Kidney (tissue), 14 donors: ENCODE data around the gene OR13A1. TPM values are rescaled to one million over a fixed set of nuclear protein-coding genes. Genes with fewer than 3 reads are reported as not detected.

Experiments
- DNase-seq, 5 donors: peaks; one replicate each; pipeline ENCODE4 v3.0.0-alpha.2; 2013 to 2020
- FAIRE-seq: peaks from 2 replicates; lab custom pipeline; 2012; peaks lifted over from hg19 to GRCh38; lab: Jason Lieb, UNC
- H3K27ac ChIP-seq, 2 donors: one replicate each; pipeline ENCODE4 v1.7.0; 2013; ENCODE audit warnings: low read depth in 2 of 2, low read length in 2 of 2, inconsistent platforms in 1 of 2
- H3K27me3 ChIP-seq: one replicate; pipeline ENCODE4 v1.7.1; 2013; ENCODE audit warnings: low read length, inconsistent platforms; ENCODE audit not compliant: control insufficient read depth, insufficient read depth
- H3K36me3 ChIP-seq, 3 donors: one replicate each; pipeline versions ENCODE4 v1.7.0 to v1.7.1; 2013; ENCODE audit warnings: low read length in 3 of 3, control low read depth in 1 of 3, inconsistent platforms in 1 of 3; ENCODE audit not compliant: insufficient read depth in 3 of 3, control insufficient read depth in 2 of 3
- H3K4me1 ChIP-seq, 3 donors: one replicate each; pipeline versions ENCODE4 v1.7.0 to v1.7.1; 2013; ENCODE audit warnings: low read length in 3 of 3, inconsistent platforms in 1 of 3, low read depth in 1 of 3; ENCODE audit not compliant: control insufficient read depth in 2 of 3, insufficient read depth in 2 of 3
- H3K4me3 ChIP-seq, 3 donors: one replicate each; pipeline versions ENCODE4 v1.7.0 to v1.8.1; 2013; ENCODE audit warnings: low read length in 3 of 3, control low read depth in 1 of 3, inconsistent platforms in 1 of 3
- H3K9ac ChIP-seq, 3 donors: one replicate each; pipeline versions ENCODE4 v1.7.0 to v1.7.1; 2013; ENCODE audit warnings: low read length in 3 of 3, control low read depth in 1 of 3, inconsistent platforms in 1 of 3
- H3K9me3 ChIP-seq, 3 donors: one replicate each; pipeline versions ENCODE4 v1.7.0 to v1.7.1; 2013; ENCODE audit warnings: low read length in 3 of 3, control low read depth in 1 of 3, inconsistent platforms in 1 of 3; ENCODE audit not compliant: control insufficient read depth in 2 of 3, insufficient read depth in 1 of 3
- CTCF ChIP-seq: IDR thresholded peaks from 3 replicates; pipeline ENCODE4 v1.5.1; 2012; ENCODE audit warnings: mild to moderate bottlenecking, moderate library complexity, borderline replicate concordance; ENCODE audit not compliant: insufficient read depth; ENCODE audit errors: extremely low read depth
- intact Hi-C: fragments of 100-400 bp; cut with DNase I; formaldehyde crosslinking; loops from one replicate; pipeline ENCODE4 v1.11.1; 2022
- polyA plus RNA-seq: library from polyadenylated mRNA; stranded (reverse); fragments of 350-450 nt; fragmentation: Illumina TruSeq; extraction: RNeasy Lipid Tissue Mini Kit (QIAGEN cat#74804); gene quantifications from one replicate; pipeline ENCODE4 v1.2.3, GENCODE V29; 2014; ENCODE audit warnings: low read depth, low replicate concordance; ENCODE audit not compliant: insufficient read depth
- total RNA-seq: library from RNA; stranded (reverse); fragmentation: NEBNext Ultra II Directional; extraction: Animal tissue kit (Norgen Biotek cat#: 25700); gene quantifications from one replicate; pipeline ENCODE4 v1.2.1, GENCODE V29; 2021
- donor health status: control.
- donor health status: control.
- donor health status: control.
- donor health status: control.
- donor health status: control.
- donor health status: DM: yes; HTN: yes; CAD: no.
- donor health status: Normal renal cell carcinoma (clear cell type).

The OR13A1 gene
- total and polyA plus RNA-seq, 2 donors from 2014 or later = not detected

- Histone ChIP-seq H3K4me3 (no peak overlapping the region), H3K27ac (no peak overlapping the region), H3K27me3 (no peaks in the 10 kb centered on the region), H3K9ac (no peak overlapping the region), H3K9me3 (peaks cover 0 to 6% (median 4%) of the 10 kb centered on the region in 3 donors), H3K4me1 (no peaks in the 10 kb centered on the region), H3K36me3 (no peaks in the 10 kb centered on the region)
- intact Hi-C loops = no loop called here
- no peak for TF ChIP-seq CTCF
- FAIRE-seq (no peak), DNase-seq (no peak)
These were observed 20.7 kb downstream of the OR13A1 start for GRCh38 chr10:45294681-45295080.

- DNase-seq (no peak), FAIRE-seq (no peak)
- Histone ChIP-seq H3K36me3 (no peaks in the 10 kb centered on the region), H3K4me1 (no peaks in the 10 kb centered on the region), H3K9me3 (no peaks in the 10 kb centered on the region), H3K9ac (no peak overlapping the region), H3K27ac (no peak overlapping the region), H3K27me3 (no peaks in the 10 kb centered on the region), H3K4me3 (no peak overlapping the region)
- no peak for TF ChIP-seq CTCF
- intact Hi-C loops = no loop called here
These were observed 28.4 kb downstream of the OR13A1 start for GRCh38 chr10:45286980-45287379.

GRCh38 chr10:45282061-45282460 is 33.3 kb downstream of the OR13A1 start:
- Histone ChIP-seq H3K4me3 (no peak overlapping the region), H3K4me1 (no peaks in the 10 kb centered on the region), H3K27ac (no peak overlapping the region), H3K27me3 (no peaks in the 10 kb centered on the region), H3K36me3 (no peaks in the 10 kb centered on the region), H3K9me3 (no peaks in the 10 kb centered on the region), H3K9ac (no peak overlapping the region)
- TF ChIP-seq CTCF = no peak
- intact Hi-C loops = no loop called here
- no peak for DNase-seq
- FAIRE-seq = no peak

- Histone ChIP-seq H3K27ac (no peak overlapping the region), H3K9ac (no peak overlapping the region), H3K9me3 (no peaks in the 10 kb centered on the region), H3K4me1 (no peaks in the 10 kb centered on the region), H3K4me3 (no peak overlapping the region), H3K36me3 (no peaks in the 10 kb centered on the region), H3K27me3 (no peaks in the 10 kb centered on the region)
- FAIRE-seq (no peak), DNase-seq (peak in 2 of 5 donors; percentile 13 to 29)
- intact Hi-C loops = no loop called here
- TF ChIP-seq CTCF = no peak
These were observed 35.2 kb downstream of the OR13A1 start for GRCh38 chr10:45280113-45280760.
